Central memory CD4-positive, alpha-beta T cell (primary cell): ENCODE results near the gene PRPF39.
"Not testable (repeated sequence)": the region's sequence is repeated elsewhere in the genome, so short reads cannot be mapped to it uniquely, and the experiment has no call there.

Experiments used
- DNase-seq: peaks from one replicate; pipeline ENCODE4 v3.0.0; 2022

PRPF39 gene

DNA sequence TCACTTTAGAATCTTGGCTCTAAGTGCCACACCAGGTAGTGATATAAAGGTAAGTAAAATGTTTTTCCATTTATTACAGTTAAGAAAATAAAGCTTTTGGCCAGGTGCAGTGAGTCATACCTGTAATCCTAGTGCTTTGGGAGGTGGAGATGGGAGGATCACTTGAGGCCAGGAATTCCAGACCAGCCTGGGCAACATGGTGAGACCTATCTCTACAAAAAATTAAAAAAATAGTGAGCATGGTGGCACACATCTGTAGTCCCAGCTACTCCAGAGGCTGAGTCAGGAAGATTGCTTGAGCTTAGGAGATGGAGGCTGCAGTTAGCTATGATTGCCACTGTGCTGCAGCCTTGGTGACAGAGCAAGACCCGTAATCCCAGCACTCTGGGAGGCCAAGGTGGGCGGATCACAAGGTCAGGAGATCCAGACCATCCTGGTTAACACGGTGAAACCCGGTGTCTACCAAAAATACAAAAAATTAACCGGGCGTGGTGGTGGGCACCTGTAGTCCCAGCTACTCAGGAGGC, 56.8 kb downstream of the PRPF39 start:
- no peak for DNase-seq

- DNase-seq: not testable (repeated sequence)
Observed at GRCh38 chr14:45142083-45142482, 58.2 kb downstream of the PRPF39 start.

GRCh38 chr14:45144658-45145057, 60.7 kb downstream of the PRPF39 start:
- no peak for DNase-seq

DNA sequence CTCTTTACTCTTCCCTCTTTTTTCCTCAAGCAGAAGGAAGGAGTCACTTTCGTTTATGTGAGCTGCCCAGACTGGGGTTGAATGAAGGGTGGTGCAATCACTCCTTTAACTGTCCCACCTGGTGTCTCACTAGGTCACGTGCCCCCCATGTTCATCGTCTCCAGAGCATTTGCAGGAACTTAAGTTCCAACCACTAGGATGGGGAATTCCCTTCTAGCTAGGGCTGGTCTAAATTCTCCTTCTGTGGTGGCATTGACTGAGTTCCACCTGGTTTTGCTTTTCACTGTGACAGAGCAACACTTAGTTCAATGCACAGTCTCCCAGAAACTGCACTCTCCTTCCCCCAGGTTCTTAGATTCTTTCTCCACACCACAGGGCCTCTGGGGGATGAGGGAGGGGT, 61.3 kb downstream of the PRPF39 start:
- no peak for DNase-seq

GRCh38 chr14:45149602-45150001, 65.7 kb downstream of the PRPF39 start:
- no peak for DNase-seq

GRCh38 chr14:45150386-45150890, 66.5 kb downstream of the PRPF39 start:
- DNase-seq: no peak

GRCh38 chr14:45156067-45156466, 72.2 kb downstream of the PRPF39 start:
- DNase-seq: no peak
